CD4-positive, alpha-beta T cell treated with Interleukin-1 beta for 1 hour (primary cell): ENCODE measurements around the gene CSNK1G2.

Source experiments
- DNase-seq, 2 donors: peaks; one replicate each; pipeline ENCODE4 v3.0.0-alpha.2; 2020 to 2022

Gene CSNK1G2

DNA sequence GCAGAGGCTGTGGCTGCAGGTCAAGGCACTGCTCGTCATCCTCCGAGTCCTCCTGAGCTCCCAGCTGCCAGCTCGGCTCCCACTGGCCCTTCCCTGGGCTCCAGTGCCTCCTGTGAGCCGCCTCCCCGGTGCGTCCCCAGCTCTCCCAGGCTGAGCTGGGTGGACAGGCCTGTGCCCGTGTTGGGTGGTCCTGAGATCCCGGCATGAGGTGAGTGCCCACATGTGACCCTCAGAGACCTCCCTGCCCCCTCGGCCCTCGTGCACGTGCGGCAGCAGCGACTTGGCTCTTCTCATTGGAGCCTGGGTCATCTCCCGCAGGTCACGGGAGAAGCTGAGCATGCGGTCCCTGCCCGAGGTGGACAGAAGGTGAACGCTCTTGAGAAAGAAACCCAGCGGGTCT is 20.3 kb upstream of the CSNK1G2 start:
- no peak for DNase-seq

DNA sequence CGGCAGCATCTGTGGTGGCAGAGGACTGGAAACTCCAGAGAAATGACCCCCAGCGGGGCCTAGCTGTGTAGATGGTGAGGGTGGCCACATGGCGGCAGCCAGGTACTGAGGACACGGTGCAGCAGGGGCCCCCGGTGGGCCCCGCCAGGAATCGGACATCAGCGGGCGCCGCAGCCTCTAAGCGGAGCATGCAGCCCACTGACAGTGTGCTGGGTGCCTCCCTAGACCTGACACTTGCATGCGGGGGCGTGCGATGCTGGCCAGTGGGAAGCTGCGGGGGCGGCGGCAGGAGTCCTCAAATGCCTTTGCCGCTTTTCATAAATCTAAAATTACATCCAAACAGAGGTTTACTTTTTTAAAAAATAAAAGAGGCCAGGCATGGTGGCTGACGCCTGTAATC is 19.6 kb upstream of the CSNK1G2 start:
- DNase-seq: no peak

DNA sequence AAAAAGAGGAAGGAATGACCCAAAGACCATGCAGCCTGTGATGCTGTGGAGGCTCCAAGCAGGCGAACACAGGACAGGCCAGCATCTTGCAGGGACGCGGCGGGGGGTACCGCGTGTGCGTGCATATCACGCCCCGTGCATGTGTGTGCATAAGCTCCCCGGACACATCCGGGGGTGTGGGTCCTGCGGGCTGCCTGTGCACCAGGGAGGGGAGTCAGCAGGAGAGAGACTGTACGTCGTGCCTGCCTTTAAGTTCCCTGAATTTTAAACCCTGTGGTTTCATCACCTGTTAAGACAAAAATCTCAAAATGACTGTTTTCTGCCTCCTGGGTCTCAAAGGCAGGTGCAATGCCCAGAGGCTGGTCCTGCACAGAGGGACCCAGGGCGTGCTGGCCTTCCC is 19.1 kb upstream of the CSNK1G2 start:
- DNase-seq: no peak

DNA sequence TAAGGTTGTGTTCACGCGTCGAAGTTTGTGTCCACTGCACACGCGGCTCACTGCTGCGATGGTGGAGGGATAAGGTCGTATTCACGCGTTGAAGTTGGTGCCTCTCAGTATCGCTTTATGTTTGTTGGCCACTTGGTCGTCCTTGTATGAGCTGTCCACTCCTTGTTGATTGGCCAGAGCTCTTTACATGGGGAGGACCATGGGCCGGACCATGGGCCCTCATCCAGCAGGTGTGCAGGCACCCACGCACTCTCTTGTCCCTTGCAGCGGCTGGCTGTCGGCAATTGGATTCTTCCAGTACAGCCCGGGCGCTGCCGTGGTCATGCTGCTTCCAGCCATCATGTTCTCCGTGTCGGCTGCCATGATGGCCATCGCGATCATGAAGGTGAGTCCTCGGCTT is 18.2 kb upstream of the CSNK1G2 start:
- DNase-seq: no peak

DNA sequence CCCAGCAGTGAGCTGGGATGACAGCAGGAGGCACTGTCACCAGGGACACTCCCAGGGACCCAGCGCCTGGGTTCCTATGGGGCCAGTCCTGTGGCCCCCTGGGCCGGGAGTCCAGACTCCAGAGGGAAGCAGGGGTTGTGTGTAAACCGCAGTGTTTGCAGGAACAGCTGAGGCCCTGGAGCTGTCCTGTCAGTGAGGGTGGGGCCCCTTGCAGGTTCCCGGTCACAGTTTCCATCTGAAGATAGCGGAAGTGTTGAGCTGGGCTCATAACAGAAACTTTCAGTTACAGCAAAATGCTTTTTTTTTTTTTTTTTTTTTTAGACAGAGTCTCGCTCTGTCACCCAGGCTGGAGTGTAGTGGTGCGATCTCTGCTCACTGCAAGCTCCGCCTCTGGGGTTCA is 17.7 kb upstream of the CSNK1G2 start:
- DNase-seq: peak; percentile 45 to 56

DNA sequence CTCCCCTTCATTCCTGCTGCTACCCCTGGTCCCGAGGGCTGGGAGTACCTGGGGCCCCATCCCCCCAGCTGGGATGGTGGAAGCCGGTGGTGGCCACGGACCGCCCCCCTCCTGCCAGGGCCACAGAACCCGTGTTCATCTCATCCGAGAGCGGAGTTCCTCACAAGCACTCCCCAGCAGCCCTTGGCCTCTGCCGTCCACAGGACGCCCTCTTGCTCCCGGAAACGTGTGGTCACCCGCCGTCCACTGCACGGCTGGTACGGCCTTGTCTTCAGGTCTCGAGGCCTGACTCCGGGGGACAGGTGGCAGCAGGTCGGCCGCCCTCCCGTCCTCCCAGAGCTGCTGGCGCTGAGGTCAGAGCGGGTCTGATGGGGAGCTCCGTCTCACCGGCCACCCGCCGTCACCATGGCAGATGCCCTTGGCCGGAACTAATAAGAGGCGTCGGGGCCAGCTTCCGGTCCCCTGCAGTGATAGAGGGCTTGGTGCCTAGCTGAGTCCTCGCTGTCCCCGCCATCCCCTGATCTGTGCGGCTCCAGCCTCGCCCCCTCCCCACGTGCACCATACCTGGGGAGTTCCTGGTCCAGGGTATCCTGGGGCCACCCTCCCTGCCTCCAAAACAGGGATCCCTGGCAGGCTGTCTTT is 16.5 kb upstream of the CSNK1G2 start:
- DNase-seq: no peak

DNA sequence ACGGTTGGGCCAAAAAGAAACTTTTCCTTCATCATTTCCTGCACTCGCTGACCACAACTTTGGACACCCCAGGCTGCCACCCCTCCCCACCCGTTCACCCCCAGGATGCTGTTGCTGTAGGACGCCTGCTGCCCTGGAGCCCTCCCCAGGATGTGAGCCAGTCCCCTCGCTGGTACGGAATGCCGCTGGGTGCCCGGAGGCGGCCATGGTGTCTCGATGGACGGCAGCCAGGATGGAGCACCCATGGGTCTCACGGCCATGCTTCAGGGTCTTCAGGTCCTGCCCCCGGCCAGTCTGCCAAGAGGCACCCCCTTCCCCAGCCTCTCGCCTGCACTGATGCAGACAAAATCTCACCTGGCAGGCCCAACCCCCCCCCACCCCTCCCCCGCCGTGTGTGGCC is 15.4 kb upstream of the CSNK1G2 start:
- no peak for DNase-seq

DNA sequence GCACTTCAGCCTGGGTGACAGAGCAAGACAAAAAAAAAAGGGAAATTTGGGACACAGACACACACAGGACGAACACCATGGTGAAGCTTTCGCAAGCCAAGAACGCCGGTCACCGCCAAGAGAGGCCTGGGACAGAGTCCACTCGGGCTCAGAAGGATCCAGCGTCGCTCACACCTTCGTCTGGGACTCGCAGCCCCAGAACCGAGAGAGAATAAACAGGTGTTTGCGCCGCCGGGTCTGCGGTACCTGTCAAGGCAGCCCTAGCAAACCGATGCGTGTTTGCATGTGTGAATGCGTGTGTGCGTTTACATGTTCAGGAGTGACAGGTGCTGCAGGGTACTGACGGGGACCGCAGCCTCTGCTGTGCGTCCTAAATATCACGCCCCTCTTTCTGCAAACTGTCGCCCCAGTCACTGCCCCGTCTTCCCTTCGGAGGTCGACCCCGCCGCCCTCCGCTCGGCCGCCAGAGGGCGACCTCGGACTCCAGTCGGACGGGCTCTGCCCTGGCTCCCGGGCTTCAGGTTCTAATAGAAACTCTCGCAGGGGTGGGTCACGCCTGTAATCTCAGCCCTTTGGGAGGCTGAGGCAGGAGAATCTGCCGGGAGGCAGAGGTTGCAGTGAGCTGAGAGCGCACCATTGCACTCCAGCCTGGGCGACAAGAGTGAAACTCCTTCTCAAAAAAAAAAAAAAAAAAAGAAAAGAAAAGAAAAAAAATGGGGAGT is 11.8 kb upstream of the CSNK1G2 start:
- DNase-seq: peak; percentile 84 to 86

DNA sequence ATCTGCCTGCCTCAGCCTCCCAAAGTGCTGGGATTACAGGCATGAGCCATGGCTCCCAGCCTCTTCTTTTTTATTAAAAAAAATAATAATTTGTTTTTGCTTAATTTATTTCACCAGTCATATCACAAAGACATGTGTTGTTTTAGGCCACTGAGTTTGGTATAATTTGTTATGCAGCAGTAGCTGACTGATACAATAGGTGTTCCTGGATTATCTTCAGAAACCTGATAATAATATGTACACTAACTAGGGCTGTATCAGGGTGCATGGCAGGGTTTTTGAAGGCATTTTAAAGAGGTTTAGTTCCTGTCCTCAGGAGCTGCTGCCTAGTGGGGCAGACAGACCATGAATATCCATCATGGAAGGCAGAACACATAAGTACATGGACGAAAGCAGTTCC is 9.5 kb upstream of the CSNK1G2 start:
- DNase-seq: no peak

DNA sequence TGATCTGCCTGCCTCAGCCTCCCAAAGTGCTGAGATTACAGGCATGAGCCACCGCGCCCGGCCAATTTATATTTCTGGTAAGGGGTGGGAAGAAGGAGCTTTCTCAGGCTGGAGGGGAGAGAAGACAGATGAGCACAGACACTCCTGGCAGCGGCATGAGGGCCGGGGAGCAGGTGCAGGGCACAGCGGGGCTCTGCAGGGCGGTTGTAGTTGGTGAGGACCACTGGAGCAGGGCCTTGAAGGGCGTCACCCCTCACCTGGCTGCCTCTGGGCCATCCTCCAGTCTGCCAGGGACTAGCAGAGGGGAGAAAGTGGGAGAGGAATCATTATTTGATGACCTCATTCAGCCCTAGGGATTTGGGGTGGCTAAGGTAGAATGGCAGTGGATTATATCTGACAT is 8.6 kb upstream of the CSNK1G2 start:
- no peak for DNase-seq

DNA sequence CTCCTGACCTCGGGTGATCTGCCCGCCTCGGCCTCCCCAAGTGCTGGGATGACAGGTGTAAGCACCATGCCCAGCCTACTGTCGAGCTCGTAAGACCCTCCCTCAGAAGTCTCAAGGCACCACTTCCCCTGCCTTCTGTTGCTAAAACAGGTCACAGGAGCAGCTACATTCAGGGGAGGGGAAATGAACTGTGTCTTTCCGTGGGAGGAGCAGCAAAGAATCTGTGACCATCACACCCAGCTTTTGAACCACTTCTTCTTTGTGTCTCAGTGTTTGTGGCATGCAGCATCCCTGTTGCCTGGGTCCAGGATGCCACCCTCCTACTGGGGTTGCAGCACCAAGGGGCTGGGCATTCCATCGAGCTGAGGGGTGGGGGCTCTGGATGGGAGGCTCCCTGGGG is 7.7 kb upstream of the CSNK1G2 start:
- peak in 1 of 2 donors; percentile 45 for DNase-seq

DNA sequence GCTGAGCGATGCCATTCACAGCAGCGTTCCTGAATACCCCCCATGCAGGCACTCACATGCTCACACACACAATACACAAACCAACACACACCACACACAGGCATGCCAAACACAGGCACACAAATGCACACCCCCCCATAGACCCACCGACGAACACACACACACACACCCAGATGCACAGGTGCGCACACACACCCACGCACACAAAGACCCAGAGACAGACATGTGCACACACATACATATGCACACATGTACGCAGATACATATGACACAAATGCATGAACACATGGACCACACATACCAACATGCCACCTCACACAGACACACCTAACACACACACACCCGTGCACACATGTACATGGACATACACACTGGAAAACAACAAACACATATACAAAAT is 7.0 kb upstream of the CSNK1G2 start:
- no peak for DNase-seq

DNA sequence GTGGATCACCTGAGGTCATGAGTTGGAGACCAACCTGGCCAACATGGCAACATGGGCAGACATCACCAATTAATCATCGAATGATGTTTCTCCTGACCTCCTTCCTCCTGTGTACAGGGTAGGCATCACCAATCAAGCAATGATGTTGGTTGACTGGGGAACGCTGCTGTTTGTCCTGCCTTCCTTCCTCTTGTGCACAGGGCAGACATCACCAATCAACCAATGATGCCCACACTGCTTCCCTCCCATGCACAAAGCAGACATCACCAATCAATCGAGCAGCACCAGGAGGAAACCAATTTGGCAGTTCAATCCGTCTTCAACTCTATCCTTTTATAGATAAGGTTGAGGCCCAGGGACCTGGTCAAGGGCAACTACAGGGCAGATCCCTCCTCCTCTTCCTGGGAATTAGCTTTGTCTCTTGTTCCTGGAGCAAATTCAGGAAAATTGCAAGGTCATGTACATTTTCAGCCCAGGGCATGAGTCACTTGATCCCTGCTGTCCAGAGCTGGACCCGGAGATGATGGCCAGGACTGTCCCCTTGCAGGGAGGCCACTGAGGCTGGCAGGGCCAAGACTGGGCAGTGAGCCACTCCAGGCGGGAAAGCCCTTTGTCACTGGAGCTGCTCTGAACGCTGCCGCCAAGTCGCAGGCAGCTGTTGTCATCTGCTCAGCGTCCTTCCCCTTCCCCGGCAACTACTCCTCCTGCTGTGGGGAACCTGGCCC is 5.3 kb upstream of the CSNK1G2 start:
- DNase-seq: peak; percentile 34 to 52

DNA sequence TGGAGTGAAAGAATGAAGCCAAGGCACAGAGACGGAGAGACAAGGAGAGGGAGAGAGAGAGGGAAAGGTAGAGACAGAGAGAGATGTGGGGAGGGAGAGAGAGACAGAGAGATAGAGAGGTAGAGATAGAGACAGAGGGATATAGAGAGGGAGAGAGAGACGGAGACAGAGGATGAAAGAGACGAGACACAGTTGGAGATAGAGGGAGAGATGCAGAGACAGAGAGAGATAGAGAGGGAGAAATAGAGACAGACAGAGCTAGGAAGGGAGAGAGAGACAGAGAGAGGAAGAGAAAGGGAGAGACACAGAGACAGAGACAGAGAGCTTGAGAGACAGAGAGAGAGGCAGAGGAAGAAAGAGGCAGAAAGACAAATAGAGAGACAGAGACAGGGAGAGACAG is 4.5 kb upstream of the CSNK1G2 start:
- DNase-seq: no peak

DNA sequence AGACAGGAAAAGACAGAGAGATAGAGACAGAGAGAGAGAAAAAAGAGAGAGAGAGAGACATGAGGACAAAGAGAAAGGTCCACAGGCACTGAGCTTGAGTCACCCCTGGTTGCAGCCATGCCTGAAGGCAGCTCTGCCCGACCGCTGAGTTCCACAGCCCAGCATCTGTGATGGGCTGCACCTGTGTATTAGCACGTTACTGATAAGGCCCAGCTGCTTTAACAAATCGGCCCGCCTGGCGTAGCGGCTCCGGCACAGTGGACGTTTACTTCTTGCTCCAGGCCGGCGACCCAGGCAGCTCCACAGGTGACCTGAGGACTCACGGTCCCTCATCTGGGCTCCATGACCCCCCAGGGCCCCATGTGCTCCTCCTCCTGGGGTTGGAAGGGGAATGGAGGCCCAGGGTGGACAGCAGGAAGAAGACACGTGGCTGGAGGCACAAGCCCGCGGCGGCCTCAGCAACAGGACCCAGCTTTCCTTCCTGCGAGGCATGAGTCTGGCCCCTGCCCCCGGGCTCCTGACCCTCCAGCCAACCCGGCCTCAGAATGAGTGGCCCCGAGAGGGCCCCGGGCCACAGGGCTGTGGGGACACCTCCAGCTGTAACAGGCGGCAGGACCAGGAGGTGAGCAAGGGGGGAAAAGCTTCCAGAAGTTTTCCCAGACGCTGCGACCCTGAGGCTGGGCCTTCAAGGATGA is 3.9 kb upstream of the CSNK1G2 start:
- no peak for DNase-seq

DNA sequence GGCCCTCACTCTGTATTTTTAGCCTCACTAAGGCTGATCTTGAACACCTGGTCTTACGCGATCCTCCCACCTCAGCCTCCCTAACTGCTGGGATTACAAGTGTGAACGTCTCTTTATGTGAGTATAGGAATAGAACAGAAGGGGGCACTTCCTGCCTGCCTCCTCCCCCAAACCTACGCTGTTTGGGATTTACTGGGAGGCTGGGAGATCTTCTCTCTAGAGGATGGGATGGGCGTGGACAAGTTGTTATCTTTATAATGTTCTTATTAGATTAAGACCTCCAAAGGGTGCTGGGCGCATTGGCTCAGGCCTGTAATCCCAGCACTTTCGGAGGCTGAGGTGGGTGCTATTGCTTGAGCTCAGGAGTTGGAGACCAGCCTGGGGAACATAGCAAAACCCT is 2.9 kb upstream of the CSNK1G2 start:
- no peak for DNase-seq

DNA sequence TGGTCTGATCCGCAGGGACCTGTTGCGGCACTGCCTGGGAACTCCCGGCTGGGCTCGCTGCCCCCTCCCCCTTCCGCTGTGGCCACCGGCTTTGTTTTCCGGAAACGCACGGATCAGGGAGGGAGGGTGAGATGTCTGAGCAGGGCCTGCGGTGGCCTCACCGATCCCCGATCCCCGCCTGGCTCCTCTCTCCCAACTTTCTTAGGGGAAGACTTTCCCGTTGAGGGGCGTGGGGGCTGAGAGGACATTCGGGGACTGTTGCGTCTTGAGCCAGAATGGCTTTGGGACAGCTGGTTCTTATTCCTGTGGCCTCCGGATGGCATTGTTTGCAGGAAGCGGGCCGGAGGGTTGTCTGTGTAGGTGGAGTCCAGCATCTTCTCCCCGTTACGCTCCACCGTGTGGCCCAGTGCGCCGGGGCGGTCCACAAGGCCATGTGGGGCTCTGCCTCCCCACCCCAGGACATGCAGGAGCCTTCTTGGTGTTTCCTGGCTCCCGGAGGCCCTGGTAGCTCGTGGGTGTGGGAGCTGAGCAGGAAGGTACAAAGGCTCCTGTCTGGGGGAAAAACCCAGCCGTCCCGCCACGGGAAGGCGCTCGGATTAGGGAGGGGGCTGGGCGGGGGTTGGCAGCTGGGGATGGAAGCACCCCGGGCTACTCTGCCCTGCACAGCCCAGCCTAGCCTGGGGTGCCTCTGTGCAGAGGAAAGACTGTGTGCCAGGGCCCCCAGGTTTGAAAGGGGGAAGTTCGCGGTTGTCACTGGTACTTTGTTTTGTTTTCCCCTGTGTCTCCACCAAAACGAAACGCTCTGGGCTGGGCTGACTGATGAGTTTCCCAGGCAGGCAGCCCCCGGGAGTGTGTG is 1.3 kb downstream of the CSNK1G2 start:
- peak; percentile 88 for DNase-seq

DNA sequence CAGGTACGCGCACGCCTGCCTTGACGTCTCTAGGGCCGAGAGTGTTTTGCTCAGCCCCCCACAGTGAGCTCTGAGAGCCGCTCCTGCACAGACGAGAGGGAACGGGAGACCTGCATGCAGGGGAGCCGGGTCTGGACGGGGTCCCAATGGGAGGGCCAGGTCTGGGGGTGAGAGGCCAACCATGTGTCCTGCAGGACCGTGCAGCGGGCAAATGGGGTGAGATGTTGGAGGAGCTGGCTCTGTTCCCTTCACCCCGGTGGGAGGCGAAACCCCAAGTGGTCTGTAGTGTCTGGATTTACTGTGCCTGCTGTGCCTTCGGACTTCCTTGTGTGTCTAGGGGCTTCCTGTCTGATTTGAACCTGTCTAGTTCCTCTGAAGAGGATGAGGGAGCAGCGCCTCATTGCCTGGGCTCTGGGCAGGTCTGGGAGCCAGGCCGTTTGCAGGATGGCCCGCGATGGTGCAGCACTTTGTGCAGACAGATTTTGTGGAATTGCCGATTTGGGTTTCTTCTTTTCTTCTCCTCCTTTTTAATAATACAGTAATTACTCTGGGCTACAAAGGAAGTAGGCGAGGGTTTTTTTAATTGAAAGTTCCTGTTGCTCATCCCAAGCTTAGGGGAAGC is 2.1 kb downstream of the CSNK1G2 start:
- DNase-seq: peak in 1 of 2 donors; percentile 32

DNA sequence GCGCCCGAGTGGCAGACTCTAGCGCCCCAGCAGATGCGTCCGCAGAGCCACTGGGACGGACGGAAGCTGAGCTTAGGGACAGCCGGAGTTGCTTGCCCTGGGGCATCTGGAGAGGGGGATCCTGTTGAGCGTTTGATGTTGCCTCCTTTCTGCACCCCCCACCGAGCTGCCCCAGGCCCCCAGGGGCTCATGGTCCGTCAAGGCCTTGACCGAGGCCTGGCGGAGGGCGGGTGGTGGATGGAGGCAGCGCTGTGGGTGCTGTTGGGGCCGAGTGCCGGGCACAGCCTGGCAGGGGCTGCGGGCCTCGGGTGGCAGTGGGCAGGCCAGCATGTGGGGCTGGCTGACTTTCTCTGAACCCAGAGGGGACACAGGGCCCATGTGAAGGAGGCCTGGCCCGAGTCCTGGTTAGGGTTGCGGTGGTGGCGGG is 2.7 kb downstream of the CSNK1G2 start:
- no peak for DNase-seq

DNA sequence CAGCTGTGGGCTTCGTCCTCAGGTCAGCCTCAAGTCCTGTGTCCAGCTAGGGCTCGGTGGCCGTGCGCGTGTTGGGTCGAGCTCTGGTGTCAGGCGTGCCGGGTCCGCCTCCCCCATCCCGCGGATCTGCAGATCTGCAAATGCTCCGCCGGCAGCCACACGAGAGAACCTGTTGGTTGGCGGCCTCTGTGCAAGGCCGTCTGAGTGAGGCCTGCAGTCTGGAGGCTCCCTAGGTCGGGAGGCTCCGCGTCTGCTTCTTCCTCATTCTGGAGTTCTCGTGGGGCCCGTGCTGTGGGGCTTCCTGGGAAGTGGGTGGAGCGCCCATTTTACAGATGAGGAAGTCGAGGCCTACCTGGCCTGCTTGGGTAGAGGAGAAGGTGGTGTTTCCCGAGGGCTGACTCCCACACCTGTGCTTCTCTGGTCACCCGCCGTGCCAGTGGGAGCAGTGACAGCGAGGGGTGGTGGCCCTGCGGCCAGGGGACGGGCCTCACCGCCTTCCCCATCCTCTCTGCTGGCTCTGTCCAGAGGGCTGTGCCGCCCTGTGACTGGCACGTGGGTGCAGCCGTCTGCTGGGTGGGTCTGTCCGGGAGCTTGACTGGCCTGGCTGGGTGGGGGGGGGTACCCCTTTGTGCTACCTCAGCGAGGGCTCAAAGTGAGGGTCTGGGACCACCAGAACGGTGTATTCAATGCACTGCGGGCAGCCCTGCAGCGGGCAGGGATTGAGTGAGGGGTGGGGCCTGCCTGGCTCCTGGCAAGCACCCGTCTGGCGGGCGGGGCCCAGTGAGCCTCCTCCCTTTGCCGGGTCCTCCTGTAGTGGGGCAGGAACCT is 3.3 kb downstream of the CSNK1G2 start:
- DNase-seq: peak in 1 of 2 donors; percentile 23

DNA sequence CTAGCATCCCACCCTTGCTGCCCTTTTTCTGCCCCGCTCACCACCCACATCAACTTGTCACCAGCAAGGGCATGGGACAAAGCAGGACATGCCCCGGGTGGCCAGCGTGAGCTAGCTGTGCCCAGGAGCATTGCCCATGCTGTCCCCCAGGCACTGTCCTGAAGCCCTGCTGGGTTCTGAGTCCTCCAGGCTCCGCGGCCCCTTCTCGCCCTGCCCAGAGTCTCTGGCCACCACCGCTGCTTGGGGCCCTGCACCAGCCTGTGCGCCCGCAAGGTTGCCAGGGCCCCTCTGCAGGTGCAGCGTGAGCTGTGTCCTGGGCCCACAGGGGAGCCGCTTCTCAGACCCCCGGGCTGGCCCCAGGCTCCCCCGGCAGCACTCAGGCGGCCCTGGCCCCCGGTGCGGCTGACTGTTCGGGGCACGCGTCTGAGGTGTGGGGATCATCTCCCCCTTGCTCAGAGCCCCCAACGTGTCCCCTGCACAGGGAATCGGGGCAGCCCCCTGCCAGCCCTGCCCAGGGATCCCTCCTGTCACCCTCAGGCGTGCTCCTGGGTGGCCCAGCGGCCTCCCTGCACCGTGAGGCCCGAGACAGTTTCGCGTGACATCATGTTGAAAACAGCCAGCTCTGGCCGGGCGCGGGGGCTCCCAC is 4.1 kb downstream of the CSNK1G2 start:
- no peak for DNase-seq
